ENCODE results near the gene TTPAL. TPM values are rescaled to one million over a fixed set of nuclear protein-coding genes. Genes with fewer than 3 reads are reported as not detected.

TTPAL gene
- total and polyA plus RNA-seq, 9 of the 15 experiments (the other 6 are each of a cell fraction or from before 2014, with no cell fraction given) = 1.1 to 7.0 (median 2.6) TPM

- Histone ChIP-seq H3K9me3 (replicated peaks; ENCODE audit: control insufficient read depth, insufficient read depth, low read depth, low read length) (no peaks in the 10 kb centered on the region), H3K79me2 (ENCODE audit: control insufficient read depth, insufficient read depth, low read length) (peaks cover 32% of the 10 kb centered on the region), H3K36me3 (ENCODE audit: control insufficient read depth, insufficient read depth, low read length) (no peaks in the 10 kb centered on the region; the same call in 2 of the 3 replicates), H3K4me1 (replicated peaks in 1 of 2; ENCODE audit: control insufficient read depth in 2 of 2, insufficient read depth in 2 of 2, low read length in 2 of 2) (peaks cover 7 to 36% of the 10 kb centered on the region in 2 experiments), H3K27ac (ENCODE audit: extremely low read depth, low read depth, low read length) (no peak overlapping the region), H2AFZ (ENCODE audit: low read depth, low read length) (peak overlapping the region; percentile 90), H3K4me3 (no peak overlapping the region), H4K20me1 (replicated peaks; ENCODE audit: control insufficient read depth, insufficient read depth, low read length) (0 out of 2 replicates have a peak, but pooled peaks cover 3% of the 10 kb centered on the region), H3K4me2 (ENCODE audit: insufficient read depth, low read length) (peak overlapping the region; percentile 50), H3K9ac (ENCODE audit: insufficient read depth in 1 of 2, low read depth in 2 of 2, low read length in 2 of 2) (no peak overlapping the region), H3K9me1 (ENCODE audit: control insufficient read depth, insufficient read depth, low read length) (peaks cover 4% of the 10 kb centered on the region), H3K27me3 (ENCODE audit: control insufficient read depth in 2 of 2, insufficient read depth in 2 of 2, low read length in 2 of 2) (no peaks in the 10 kb centered on the region)
- POLR2A ChIA-PET = interaction anchor here (0.8 kb wide), 1 partner anchor 14 kb away, joined by 3 read pairs; no protein-coding TSS in a partner anchor
- CTCF ChIA-PET (ENCODE audit: low intra/inter-chr PET ratio) = no interaction called here
- FAIRE-seq (no peak), ATAC-seq (no peak), DNase-seq (ENCODE audit: extremely low read depth in 1 of 4, low spot score in 3 of 4) (no peak)
- no TSS peak for BruUV-seq (replicated peaks)
- WGBS (ENCODE audit: insufficient coverage, low coverage, missing lambda C conversion rate) = 3% methylated on average over 4 of the region's 4 CpGs
- TF ChIP-seq CBFA2T3 (IDR thresholded peaks at IDR 0.05) = peak; percentile 36; the same call in 1 of the 2 replicates
- peak; percentile 16; the same call in 1 of the 2 replicates for TF ChIP-seq ZBTB2 (IDR thresholded peaks at IDR 0.05)
- 0 out of 2 replicates have a peak, but pooled peaks have one; percentile 17 for TF ChIP-seq EP300 (IDR thresholded peaks at IDR 0.05; ENCODE audit: low read length)
- no peak for TF ChIP-seq SMAD3 (CRISPR knock-in tag; conservative IDR thresholded peaks at IDR 0.05)
- TF ChIP-seq CBFA2T2 (conservative IDR thresholded peaks at IDR 0.05) = peak; percentile 22; the same call in 1 of the 2 replicates
- TF ChIP-seq RNF219 (CRISPR knock-in tag; IDR thresholded peaks at IDR 0.05) = no peak
- TF ChIP-seq LEF1 (IDR thresholded peaks at IDR 0.05) = 0 out of 2 replicates have a peak, but pooled peaks have one; percentile 44
- TF ChIP-seq STAT5A (IDR thresholded peaks at IDR 0.05; ENCODE audit: borderline replicate concordance, low read length) = peak; percentile 35; the same call in 1 of the 2 replicates
- TF ChIP-seq CTBP1 (IDR thresholded peaks at IDR 0.05; ENCODE audit: borderline replicate concordance) = peak; percentile 68; the same call in 1 of the 2 replicates
- peak; percentile 37 for TF ChIP-seq TAL1 (IDR thresholded peaks at IDR 0.05)
- TF ChIP-seq CBFB (CRISPR knock-in tag; IDR thresholded peaks at IDR 0.05) = no peak
- peak; percentile 74 for TF ChIP-seq ARID1B (IDR thresholded peaks at IDR 0.05)
- TF ChIP-seq SMARCA4 (IDR thresholded peaks at IDR 0.05) = 0 out of 2 replicates have a peak, but pooled peaks have one; percentile 28
- peak; percentile 47 for TF ChIP-seq TCF3 (CRISPR knock-in tag; IDR thresholded peaks at IDR 0.05)
- peak; percentile 39; the same call in 1 of the 2 replicates for TF ChIP-seq SOX6 (IDR thresholded peaks at IDR 0.05)
- peak; percentile 57; the same call in 1 of the 2 replicates for TF ChIP-seq TEAD4 (IDR thresholded peaks at IDR 0.05; ENCODE audit: low read length)
- TF ChIP-seq TEAD4 (CRISPR knock-in tag; IDR thresholded peaks at IDR 0.05; ENCODE audit: borderline replicate concordance) = no peak
- no peak for TF ChIP-seq CEBPG (CRISPR knock-in tag; IDR thresholded peaks at IDR 0.05)
- TF ChIP-seq CEBPG (tag; conservative IDR thresholded peaks at IDR 0.05 in 1 of 2, IDR thresholded peaks at IDR 0.05 in 1 of 2) = 0 out of 4 replicates have a peak, but pooled peaks of 1 of the 2 experiments have one; percentile 23
- TF ChIP-seq ZNF778 (CRISPR knock-in tag; IDR thresholded peaks at IDR 0.05) = no peak
- intact Hi-C loops (cut with micrococcal nuclease) (loop anchor here (5.0 kb wide), 1 partner anchor 89 kb away; no protein-coding TSS in a partner anchor), in situ Hi-C loops (cut with MboI) (no loop called here)
Measured at GRCh38 chr20:44523746-44524145, 48.1 kb downstream of the TTPAL start.

Measured in K562 (cell line).